ENCODE results near the gene AEBP2.
"Not testable (repeated sequence)": the region's sequence is repeated elsewhere in the genome, so short reads cannot be mapped to it uniquely, and the experiment has no call there.

AEBP2 gene, protein sequence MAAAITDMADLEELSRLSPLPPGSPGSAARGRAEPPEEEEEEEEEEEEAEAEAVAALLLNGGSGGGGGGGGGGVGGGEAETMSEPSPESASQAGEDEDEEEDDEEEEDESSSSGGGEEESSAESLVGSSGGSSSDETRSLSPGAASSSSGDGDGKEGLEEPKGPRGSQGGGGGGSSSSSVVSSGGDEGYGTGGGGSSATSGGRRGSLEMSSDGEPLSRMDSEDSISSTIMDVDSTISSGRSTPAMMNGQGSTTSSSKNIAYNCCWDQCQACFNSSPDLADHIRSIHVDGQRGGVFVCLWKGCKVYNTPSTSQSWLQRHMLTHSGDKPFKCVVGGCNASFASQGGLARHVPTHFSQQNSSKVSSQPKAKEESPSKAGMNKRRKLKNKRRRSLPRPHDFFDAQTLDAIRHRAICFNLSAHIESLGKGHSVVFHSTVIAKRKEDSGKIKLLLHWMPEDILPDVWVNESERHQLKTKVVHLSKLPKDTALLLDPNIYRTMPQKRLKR

DNA sequence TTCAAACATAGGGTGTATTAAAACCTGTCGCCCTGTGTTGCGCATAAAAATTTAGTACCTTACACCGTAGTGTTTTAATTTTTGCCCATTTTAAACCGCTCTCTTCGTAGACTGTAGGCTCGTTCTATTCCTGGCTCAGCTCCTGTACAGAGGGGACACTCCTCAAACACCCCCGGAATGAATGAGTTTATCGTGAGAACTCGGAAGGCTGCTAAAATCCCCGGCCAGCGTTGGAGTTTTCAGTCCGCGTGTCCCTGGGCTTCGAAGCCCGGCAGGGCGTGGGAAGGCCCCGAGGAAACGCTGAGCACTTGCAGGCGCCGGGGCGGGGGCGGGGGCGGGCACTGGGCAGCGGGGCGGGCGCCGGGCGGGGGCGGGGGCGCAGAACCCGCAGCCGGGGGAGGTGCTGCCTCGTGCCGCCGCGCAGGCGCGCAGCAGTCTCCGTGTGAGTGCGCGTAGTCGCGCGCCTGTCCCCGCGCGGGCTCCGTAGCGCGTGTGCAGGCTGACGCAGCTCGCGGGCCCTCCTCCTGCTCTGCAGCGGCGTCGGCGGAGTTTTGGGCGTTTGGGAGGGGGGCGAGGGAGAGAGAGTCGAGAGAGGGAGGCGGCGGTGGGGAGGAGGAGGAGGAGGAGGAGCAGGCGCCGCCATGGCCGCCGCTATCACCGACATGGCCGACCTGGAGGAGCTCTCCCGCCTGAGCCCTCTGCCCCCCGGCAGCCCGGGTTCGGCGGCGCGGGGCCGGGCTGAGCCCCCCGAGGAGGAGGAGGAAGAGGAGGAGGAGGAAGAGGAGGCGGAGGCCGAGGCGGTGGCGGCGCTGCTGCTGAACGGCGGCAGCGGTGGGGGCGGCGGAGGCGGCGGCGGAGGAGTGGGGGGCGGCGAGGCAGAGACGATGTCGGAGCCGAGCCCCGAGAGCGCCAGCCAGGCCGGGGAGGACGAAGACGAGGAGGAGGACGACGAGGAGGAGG is at the start of gene AEBP2:
TSS of gene AEBP2 (plus strand) at position 434 of the 960 bp plus-strand sequence. CDS start at position 642, 208 bp downstream.
- peak; percentile 92 for DNase-seq

DNA sequence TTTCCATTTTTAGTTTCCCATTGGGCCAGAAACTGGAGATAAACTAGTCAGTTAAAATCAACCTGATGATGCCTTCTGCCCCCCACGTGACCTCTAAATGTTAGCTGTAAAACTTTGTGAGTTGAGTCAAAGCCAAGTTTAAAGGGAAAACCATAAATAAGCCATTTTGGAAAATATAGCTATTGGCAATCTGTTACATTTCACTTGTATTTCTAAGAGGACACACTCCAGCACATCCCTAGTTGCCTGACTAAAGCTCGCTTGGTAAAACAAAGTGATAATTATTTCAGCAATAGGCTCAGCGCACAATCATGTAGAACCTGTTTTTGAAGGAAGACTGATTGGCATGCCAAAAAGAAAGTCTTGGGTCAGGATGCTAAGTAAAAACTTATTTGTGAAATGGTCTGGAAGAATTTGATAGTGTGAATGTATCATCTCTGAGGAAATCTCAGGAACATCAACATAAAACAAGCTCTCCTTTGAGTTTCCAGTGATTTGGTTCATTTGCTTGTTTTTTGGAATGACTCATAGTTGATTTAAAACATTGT is 49.2 kb upstream of the AEBP2 start:
- DNase-seq = no peak

DNA sequence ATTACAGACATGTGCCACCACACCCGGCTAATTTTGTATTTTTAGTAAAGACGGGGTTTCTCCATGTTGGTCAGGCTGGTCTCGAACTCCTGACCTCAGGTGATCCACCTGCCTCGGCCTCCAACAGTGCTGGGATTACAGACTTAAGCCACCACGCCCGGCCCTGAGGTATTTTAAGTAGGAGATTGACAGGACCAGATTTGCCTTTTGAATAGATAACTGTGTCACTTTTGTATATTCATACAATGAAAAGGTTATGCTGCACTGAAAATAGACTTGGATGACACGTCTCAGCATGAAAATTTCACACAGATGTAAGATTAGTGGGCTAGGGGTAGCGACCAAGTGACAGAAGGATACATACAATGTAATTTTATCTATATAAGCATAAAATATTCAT is 46.6 kb upstream of the AEBP2 start:
- not testable (repeated sequence) for DNase-seq

DNA sequence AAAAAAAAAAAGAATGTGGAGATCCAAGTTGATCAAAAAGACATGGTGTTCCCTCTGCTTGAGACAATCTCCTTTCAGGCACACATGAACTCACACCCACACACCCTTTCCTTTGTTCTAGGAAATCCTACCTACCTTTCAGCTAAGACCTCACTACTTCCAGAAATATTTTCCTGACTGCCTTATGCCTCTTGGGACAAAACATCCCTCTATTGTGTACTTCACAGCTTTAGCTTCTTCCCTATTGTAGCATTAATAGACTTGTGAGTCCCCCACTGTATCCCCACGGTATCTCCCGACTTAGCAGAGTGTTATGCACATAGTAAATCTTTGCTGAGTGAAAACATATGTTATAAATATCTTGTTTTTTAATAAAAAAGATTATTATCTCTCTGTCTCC is 44.9 kb upstream of the AEBP2 start:
- no peak for DNase-seq

DNA sequence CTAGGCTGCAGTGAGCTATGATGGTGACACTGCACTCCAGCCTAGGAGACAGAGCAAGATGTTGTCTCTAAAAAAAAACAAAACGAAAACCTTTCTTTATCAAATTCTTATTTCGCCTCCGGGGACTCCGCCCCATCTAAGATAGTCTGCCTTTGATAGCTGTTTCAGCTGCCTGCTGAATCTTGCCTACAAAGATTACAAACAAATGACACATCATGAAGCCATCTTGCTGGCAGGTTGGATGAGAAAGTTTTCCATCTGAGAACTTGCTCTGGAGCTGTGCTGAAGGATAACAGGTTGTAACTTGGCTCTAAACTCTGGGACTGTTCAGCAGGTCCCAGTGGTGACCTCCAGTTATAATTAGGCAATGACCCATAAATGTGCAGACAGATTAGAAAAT is 41.8 kb upstream of the AEBP2 start:
- no peak for DNase-seq

DNA sequence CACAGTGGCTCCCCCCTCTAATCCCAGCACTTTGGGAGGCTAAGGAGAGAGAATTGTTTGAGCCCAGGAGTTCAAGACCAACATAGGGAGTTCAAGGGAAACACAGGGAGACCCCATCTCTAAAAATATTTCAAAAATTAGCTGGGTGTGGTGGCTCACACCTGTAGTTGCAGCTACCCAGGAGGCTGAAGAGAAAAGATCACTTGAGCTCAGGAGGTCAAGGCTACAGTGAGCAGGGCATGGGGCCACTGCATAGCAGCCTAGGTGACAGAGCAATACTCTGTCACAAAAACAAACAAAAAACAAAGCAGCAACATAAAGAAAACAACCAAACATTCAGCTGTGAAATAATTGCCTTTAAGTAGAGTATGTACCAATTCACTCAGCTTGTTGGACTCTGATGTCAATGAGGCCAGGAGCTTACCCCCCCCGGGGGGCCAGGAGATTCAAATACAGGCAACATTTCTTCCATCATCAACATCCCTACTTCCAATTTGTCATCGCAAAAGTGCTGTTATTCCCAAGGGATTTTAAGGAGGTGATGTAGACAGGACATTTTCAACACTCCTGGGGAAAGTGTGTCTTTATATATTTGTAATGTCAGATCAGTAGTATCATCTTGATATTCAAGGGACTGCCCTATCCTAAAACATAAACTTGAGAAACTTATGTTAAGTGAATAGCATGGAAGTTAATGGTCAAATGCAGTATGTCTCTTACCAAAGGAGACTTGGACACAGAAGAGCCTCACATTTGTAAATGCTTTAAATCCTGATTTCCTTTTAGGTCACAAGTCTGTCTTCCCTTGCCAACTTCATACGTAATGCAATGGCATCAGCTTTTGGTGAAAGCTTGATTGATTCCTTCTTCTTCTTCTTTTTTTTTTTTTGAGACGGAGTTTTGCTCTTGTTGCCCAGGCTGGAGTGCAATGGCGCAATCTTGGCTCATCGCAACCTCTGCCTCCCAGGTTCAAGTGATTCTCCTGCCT is 40.6 kb upstream of the AEBP2 start:
- no peak for DNase-seq

DNA sequence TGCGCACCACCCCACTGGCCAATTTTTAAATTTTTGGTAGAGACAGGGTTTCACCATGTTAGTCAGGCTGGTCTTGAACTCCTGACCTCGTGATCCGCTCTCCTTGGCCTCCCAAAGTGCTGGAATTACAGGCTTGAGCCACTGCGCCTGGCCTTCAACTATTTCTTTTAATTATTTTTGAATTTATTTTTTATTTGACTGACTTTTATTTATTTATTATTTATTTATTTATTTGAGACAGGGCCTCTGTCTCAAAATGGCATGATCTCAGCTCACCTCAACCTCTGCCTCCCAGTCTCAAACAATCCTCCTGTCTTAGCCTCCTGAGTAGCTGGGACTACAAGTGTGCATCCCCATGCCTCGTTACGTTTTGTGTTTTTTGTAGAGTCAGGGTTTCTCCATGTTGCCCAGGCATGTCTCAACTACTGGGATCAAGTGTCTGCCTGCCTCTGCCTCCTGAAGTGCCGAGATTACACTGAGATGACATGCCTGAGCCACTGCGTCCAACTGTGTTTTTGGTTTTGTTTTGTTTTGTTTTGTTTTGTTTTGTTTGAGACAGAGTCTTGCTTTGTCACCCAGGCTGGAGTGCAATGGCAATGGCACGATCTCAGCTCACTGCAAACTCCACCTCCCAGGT is 38.5 kb upstream of the AEBP2 start:
- DNase-seq = not testable (repeated sequence)

DNA sequence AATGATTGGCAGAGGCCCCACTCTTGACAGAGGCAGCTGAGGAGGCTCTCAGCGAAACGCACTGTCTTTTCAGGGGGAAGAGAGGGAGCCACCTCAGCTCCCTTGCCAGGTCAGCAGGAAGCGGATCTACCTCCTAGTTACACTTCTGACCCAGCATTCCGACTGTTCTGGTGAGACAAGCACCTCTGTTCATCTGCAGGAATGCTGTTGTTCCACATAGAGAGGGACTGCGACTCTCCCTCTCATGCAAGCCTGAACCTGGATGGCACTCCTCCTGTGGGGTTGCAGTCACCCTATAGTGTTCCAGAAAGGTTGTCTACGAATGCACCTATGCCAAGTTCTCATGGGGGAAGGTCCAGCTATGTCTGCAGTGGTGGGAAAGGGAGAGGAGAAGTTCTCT is 37.1 kb upstream of the AEBP2 start:
- DNase-seq = no peak

DNA sequence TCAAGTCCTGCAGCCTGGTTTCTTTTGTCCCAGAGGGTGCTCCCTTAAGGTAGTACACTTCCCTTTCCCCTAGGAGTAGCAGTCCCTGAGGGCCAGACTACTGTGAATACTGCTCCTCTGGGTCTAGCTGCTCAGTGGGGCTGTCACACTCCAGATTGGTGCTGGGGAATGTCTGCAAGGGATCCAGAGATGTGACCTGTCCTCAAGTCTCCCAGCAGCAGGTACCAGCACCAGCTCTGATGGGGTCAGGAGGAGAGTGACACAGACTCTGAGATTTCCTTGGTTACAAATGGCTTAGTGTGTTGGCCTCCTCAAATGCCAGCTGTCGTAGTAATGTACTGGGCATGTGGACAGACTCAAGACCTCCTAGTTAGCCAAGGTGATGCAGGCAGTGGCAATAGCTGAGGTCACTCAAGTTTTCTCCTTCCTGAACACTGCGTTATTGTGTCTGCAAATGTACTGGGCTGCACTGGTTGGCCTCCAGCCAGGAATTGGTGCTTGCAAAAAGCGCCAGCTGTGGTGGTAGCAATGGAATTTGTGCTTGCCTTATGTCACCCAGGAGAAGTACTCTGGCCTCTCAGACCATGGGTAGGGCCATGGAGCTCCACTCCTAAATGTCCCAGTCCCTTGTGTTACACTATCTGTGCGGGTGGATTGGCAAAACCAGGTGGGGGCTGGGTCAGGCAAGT is 36.4 kb upstream of the AEBP2 start:
- DNase-seq = no peak

DNA sequence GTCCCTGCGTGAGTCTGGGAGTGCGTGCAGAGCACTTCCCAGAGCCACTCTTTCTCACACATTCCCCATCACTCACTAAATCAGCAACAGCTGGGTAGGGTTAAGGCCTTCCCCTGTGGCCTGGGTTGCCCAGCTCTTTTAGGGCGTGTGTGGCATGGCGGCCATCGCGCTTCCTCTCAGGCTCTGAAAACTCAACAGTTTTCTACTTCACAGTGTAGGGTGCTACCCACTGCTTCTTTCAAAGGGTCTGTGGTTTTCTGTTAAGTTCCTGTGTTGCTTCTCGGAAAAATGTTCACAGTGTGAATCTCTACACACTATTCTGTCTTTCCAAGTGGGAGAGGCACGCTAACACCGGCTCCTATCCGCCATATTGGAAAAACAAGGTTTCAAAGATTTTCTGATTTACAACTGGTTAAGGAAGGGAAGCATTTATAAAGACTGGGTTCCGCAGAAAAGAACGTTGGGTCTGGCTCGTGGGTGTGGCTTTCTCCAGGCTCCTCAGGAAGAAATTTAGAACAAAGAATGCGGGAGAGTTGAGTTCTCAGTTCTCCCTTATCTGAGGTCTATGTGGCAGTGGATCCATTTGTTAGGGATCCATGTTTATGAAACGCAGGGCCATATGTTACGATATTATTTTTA is 34.9 kb upstream of the AEBP2 start:
- DNase-seq = peak; percentile 38

DNA sequence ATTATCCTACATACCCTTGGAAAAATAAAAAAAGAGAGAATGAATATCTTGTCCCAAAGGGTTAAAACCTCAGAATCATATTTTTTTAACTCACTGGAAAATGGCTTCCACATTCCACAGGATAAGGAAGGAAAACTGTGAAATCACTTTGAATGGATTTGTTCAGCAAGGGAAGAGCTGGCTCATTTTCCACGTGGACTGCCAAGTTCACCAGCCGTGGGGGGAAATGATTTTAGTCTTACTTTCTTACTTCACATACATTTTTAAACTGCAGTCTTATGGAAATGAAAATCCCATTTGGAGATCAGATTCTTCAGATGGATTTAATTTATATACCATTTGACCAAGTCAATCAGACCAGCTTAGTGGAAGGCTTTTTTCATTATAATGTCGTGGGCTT is 29.9 kb upstream of the AEBP2 start:
- no peak for DNase-seq

DNA sequence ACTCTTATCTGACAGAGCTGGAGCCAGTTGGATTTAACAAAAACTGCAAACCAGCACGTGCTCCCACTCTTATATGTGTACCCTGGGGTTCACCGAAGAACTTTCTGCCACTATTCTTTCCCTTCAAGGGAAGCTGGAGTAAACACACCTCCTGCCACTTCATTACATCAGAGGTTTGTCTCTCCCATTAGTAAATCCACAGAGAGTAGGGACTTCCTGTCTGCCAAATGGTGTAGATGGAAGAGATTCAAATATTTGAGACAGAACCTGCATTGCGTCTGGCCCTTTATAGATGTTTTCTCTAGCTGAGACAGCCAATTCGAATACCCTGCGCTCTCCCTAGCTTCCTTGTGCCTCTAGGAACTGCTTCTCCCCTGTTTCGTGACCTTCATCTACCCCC is 29.1 kb upstream of the AEBP2 start:
- no peak for DNase-seq

DNA sequence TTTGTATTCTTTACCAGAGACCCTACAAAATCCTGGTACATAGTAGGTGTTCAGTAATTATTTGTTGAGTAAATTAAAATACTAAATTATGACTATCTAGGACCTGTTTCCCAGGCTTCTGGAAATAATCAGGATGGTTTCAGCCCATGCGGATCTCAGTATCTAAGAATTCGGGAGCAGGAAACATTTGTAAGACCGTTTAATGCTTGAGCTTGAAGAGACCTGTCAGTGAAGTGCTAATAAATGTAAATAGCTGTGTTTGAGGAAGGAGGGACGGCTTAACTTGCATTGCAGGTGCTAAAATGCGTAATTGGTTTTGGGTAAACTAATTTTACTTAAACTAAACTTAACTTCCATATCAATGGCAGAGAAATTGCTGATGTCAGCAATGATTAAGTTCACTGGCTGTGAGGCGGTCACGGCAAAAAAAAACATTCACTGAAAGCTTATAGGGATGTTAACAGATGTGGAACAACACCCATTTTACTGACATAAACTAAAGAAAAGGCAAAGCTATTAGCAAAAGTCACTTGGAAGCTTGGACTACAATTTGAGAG is 28.6 kb upstream of the AEBP2 start:
- DNase-seq = no peak

DNA sequence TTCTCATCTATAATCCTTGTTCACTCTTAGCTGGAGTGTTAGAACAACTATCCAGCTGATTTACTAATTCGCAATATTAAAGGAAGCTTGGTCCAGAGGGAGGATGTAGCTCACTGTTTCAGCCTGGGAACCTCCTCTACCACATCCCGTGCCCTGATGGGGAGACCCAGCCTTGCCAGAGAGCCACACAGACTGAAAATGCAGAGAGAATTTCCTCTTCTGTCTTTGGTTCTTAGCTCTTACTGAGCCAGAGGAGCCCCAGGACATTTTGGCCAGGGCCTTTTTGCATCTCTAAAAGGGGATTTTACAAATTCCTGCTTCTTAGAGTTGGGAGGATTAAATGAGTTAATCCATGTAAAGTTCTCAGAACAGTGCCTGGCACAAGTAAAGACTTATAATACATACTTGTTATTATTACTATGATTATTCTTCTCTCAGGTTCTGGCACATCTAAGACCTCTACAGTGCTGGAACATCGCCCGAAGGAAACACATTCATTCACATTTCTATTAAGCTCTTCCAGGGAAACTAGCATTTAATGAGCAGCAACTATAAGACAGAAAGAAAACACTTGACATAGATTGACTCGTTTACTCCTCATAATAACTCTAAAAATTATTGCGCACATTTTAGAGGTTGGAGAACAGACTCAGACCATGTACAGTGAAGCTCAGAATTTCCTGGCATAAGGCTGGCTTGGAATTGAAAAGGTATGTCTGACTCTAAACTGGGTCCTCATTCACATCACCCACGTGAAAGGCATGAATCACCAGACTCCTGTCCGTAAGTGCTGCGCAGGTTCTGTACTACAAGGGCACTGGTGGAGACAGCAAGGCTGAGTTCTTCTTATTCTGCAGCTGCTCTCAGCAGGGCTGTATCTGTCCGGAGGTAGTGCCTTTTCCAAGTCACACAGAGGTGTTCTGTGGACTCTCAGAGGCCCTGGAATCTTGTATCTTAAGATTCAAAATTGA is 27.8 kb upstream of the AEBP2 start:
- no peak for DNase-seq

DNA sequence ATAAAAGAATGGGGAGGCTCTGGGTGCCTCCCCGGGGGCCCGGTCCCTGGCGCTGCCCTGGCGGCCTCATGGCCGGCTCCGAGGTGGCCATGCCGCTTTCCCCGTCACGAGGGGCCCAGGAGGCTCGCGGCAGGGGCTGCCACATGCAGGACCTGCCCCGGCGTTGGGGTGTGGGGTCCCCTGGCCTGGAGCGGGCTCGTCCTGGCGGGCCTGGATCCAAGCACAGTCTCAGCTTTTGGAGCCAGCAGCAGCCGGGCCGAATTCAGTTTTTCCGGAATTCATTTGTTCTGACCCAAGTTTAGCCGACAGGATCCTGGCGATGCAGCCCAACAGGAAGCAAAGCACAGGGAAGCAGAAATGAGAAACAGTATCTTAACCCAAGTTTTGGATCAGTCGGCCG is 26.4 kb upstream of the AEBP2 start:
- DNase-seq = no peak

DNA sequence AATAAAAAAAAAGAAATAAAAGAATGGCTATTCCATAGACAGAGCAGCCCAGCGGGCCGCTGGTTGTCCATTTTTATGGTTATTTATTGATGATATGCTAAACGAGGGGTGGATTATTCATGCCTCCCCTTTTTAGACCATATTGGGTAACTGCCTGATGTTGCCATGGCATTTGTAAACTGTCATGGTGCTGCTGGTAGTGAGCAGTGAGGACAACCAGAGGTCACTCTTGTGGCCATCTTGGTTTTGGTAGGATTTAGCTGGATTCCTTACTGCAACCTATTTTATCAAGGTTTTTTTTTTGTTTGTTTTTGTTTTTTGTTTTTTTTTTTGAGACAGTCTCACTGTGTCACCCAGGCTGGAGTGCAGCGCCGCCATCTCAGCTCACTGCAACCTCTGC is 25.7 kb upstream of the AEBP2 start:
- DNase-seq = not testable (repeated sequence)

DNA sequence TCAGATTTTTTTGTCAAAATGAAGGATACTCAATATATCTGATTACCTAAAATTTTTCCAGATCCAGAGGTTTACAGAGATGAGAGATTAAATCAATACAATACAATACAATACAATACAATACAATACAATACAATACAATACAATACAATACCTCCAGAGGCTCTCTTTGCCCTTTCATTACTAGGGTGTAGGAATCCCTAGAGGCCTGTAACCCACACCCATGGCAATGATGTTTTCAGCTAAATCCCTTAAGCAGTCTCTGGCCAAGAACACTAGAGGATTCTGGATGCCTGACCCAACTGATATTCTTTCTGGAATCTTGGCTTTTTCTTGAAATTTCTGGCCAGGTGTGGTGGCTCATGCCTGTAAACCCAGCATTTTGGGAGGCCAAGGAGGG is 23.7 kb upstream of the AEBP2 start:
- no peak for DNase-seq

DNA sequence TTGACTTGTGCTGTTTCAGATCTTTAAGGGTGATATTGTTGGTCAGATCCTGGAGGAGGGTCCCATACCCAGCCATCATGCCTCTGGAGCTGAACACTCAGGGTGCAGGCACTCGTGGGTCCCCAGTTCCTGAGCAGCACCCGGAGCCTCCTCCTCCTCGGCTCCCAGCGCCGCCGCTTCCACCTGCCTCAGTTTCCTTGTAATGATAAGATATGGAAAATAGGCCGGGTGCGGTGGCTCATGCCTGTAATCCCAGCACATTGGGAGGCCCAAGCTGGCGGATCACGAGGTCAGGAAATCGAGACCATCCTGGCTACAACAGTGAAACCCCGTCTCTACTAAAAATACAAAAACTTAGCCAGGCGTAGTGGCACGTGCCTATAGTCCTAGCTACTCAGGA is 20.2 kb upstream of the AEBP2 start:
- no peak for DNase-seq
